Mammary epithelial cell (primary cell): Measurements from ENCODE around the gene TCAIM.

Experiments
- CTCF ChIP-seq, 2 donors: IDR thresholded peaks in 1 of 2; conservative IDR thresholded peaks in 1 of 2; 2 replicates each; pipeline ENCODE4 v1.5.1; 2011 to 2012; ENCODE audit warnings: inconsistent platforms in 2 of 2, low read length in 2 of 2, mild to moderate bottlenecking in 2 of 2, control low read depth in 1 of 2, low read depth in 1 of 2; ENCODE audit not compliant: insufficient read depth in 1 of 2; ENCODE audit errors: extremely low read depth in 1 of 2
- EZH2 ChIP-seq: IDR thresholded peaks from 2 replicates; pipeline ENCODE4 v1.6.1; 2012; ENCODE audit warnings: low read length, inconsistent platforms, borderline replicate concordance

- TF ChIP-seq CTCF (conservative IDR thresholded peaks at IDR 0.05 in 1 of 2, IDR thresholded peaks at IDR 0.05 in 1 of 2; ENCODE audit: extremely low read depth in 1 of 2, insufficient read depth in 1 of 2, low read depth in 1 of 2, low read length in 2 of 2) (no peak), EZH2 (no peak)
These were observed 45.6 kb upstream of the TCAIM start for GRCh38 chr3:44292947-44293346.
